K562 (cell line): ENCODE measurements around the gene ZNF441. TPM values are rescaled to one million over a fixed set of nuclear protein-coding genes. Genes with fewer than 3 reads are reported as not detected.

Experiments
- DNMT1 ChIP-seq: fragments of 450-650 bp; IDR thresholded peaks from 2 replicates; pipeline ENCODE4 v1.6.1; 2016; ENCODE audit warnings: antibody characterized with exemption, mild to moderate bottlenecking
- E2F8 ChIP-seq: fragments of 450-650 bp; IDR thresholded peaks from 2 replicates; pipeline ENCODE4 v1.7.1; 2018; ENCODE audit warnings: mild to moderate bottlenecking, low read depth; ENCODE audit not compliant: partially characterized antibody
- ELF1 ChIP-seq: fragments of 200-800 bp; sonication (Bioruptor generic); IDR thresholded peaks from 2 replicates; pipeline ENCODE4 v1.6.1; 2016; ENCODE audit warnings: missing genetic modification characterization, missing compliant biosample characterization
- HEY1 ChIP-seq: fragments of 250-450 bp; sonication (Bioruptor Pico); IDR thresholded peaks from 2 replicates; pipeline ENCODE4 v1.5.0; 2020; ENCODE audit warnings: mild to moderate bottlenecking, moderate library complexity, borderline replicate concordance
- HNRNPL ChIP-seq: fragments of 200-400 bp; formaldehyde crosslinking; IDR thresholded peaks from 2 replicates; pipeline ENCODE4 v1.6.1; 2017; ENCODE audit warnings: low read depth, mild to moderate bottlenecking, low read length
- MECOM ChIP-seq: fragments of 250-450 bp; sonication (Bioruptor Pico); IDR thresholded peaks from 2 replicates; pipeline ENCODE4 v1.8.0; 2022; ENCODE audit warnings: inconsistent platforms
- NCOA1 ChIP-seq: fragments of 450-650 bp; IDR thresholded peaks from 2 replicates; pipeline ENCODE4 v1.6.1; 2016; ENCODE audit warnings: low read depth
- NCOA2 ChIP-seq, 2 experiments: fragments of 450-650 bp; IDR thresholded peaks; 2 replicates each; pipeline ENCODE4 v1.6.1; 2018; ENCODE audit warnings: mild to moderate bottlenecking in 2 of 2, moderate library complexity in 1 of 2; ENCODE audit not compliant: partially characterized antibody in 2 of 2
- NONO ChIP-seq, 2 experiments: fragments of 200-400 bp in 1 of 2; fragments of 450-650 bp in 1 of 2; formaldehyde crosslinking in 1 of 2; IDR thresholded peaks; 2 replicates each; pipeline ENCODE4 v1.6.1; 2017; ENCODE audit warnings: low read depth in 2 of 2, mild to moderate bottlenecking in 2 of 2, moderate library complexity in 2 of 2, low read length in 1 of 2
- NRF1 ChIP-seq, 2 experiments: fragments of 450-650 bp; IDR thresholded peaks in 1 of 2; conservative IDR thresholded peaks in 1 of 2; 2 replicates each; pipeline ENCODE4 v1.6.1; 2014; ENCODE audit warnings: mild to moderate bottlenecking in 2 of 2
- POLR2B ChIP-seq: fragments of 450-650 bp; IDR thresholded peaks from 2 replicates; pipeline ENCODE4 v1.6.1; 2018; ENCODE audit warnings: low read depth; ENCODE audit not compliant: partially characterized antibody
- RAD51 ChIP-seq: fragments of 450-650 bp; IDR thresholded peaks from 2 replicates; pipeline ENCODE4 v1.7.1; 2016; ENCODE audit warnings: low read depth, mild to moderate bottlenecking, borderline replicate concordance
- RBBP5 ChIP-seq: fragments of 200-600 bp; sonication (generic); IDR thresholded peaks from 2 replicates; pipeline ENCODE4 v1.6.1; 2012; ENCODE audit warnings: borderline replicate concordance, mild to moderate bottlenecking, low read length, control low read depth, inconsistent platforms; ENCODE audit not compliant: insufficient read depth, poor library complexity, severe bottlenecking
- RBM15 ChIP-seq: fragments of 200-400 bp; formaldehyde crosslinking; IDR thresholded peaks from 2 replicates; pipeline ENCODE4 v1.6.1; 2018; ENCODE audit warnings: mild to moderate bottlenecking, low read length, moderate library complexity; ENCODE audit not compliant: insufficient read depth
- SIN3A ChIP-seq, 2 experiments: fragments of 150-350 bp in 1 of 2; IDR thresholded peaks; 2 replicates each; pipeline ENCODE4 v1.6.1; 2011 to 2016; ENCODE audit warnings: borderline replicate concordance in 2 of 2, low read depth in 2 of 2, low read length in 2 of 2, mild to moderate bottlenecking in 2 of 2, moderate library complexity in 2 of 2; ENCODE audit not compliant: control insufficient read depth in 1 of 2
- TCF3 ChIP-seq: sonication (generic); formaldehyde crosslinking; IDR thresholded peaks from 2 replicates; pipeline ENCODE4 v1.4.0; 2020; ENCODE audit warnings: mild to moderate bottlenecking, missing genetic modification reagents
- TFE3 ChIP-seq: fragments of 450-650 bp; formaldehyde crosslinking; IDR thresholded peaks from 2 replicates; pipeline ENCODE4 v1.4.0; 2020; ENCODE audit warnings: mild to moderate bottlenecking, mixed read lengths
- USF2 ChIP-seq: sonication (generic); formaldehyde crosslinking; IDR thresholded peaks from 2 replicates; pipeline ENCODE4 v1.5.0; 2020; ENCODE audit warnings: missing genetic modification reagents
- ZFP1 ChIP-seq: fragments of 450-650 bp; formaldehyde crosslinking; IDR thresholded peaks from 2 replicates; pipeline ENCODE4 v1.4.0; 2020; ENCODE audit warnings: mild to moderate bottlenecking, mixed read lengths
- ZNF644 ChIP-seq: fragments of 200-800 bp; sonication (Bioruptor generic); IDR thresholded peaks from 2 replicates; pipeline ENCODE4 v1.6.1; 2016; ENCODE audit warnings: low read depth, missing genetic modification characterization, missing compliant biosample characterization
- ZNF699 ChIP-seq: fragments of 250-450 bp; sonication (Bioruptor Pico); IDR thresholded peaks from 2 replicates; pipeline ENCODE4 v1.8.0; 2021; ENCODE audit warnings: mild to moderate bottlenecking, moderate library complexity; ENCODE audit not compliant: insufficient replicate concordance
- ZNF75A ChIP-seq: fragments of 450-650 bp; formaldehyde crosslinking; IDR thresholded peaks from 2 replicates; pipeline ENCODE4 v1.4.0; 2020; ENCODE audit warnings: mild to moderate bottlenecking
- ZSCAN29 ChIP-seq: fragments of 450-650 bp; IDR thresholded peaks from 2 replicates; pipeline ENCODE4 v1.6.1; 2017
- polyA plus RNA-seq, 8 experiments: library from polyadenylated mRNA; depleted of rRNA in 4 of 8; stranded (reverse) in 5 of 8; unstranded in 3 of 8; fragments of >200 nt; fragmentation: Nextera tagmentation in 2 of 8; fragmentation: Illumina TruSeq in 1 of 8; extraction: Ambion mirVana in 2 of 8; extraction: Trizol in 1 of 8; gene quantifications; 2 replicates each; pipeline versions ENCODE4 v1.2.1 to v1.2.3, GENCODE V29; 2011 to 2014; ENCODE audit warnings: inconsistent platforms in 1 of 8, missing spikeins in 1 of 8
- total RNA-seq, 7 experiments: library from RNA; depleted of rRNA in 6 of 7; stranded (reverse); fragments of >200 nt in 6 of 7; fragmentation: Illumina TruSeq in 2 of 7; extraction: Trizol in 2 of 7; gene quantifications; 2 replicates each; pipeline versions ENCODE4 v1.2.1 to v1.2.3, GENCODE V29; 2011 to 2021; ENCODE audit warnings: low replicate concordance in 1 of 7

Gene ZNF441
- total and polyA plus RNA-seq, 9 of the 15 experiments (the other 6 are each of a cell fraction or from before 2014, with no cell fraction given): 1.9 to 14.0 (median 7.8) TPM

GRCh38 chr19:11737964-11738745 lies 28.6 kb upstream of the ZNF441 start (continued):
- no peak for TF ChIP-seq HEY1
- TF ChIP-seq E2F8: no peak
- no peak for TF ChIP-seq USF2 (CRISPR knock-in tag)
- peak; percentile 65 for TF ChIP-seq RBBP5
- no peak for TF ChIP-seq ZNF75A (CRISPR knock-in tag)
- no peak for TF ChIP-seq HNRNPL
- 0 out of 2 replicates have a peak, but pooled peaks have one; percentile 14 for TF ChIP-seq MECOM (CRISPR knock-in tag)
- no peak for TF ChIP-seq TFE3
- TF ChIP-seq TCF3 (CRISPR knock-in tag): no peak
- TF ChIP-seq ZNF644 (tag): no peak
- 0 out of 2 replicates have a peak, but pooled peaks have one; percentile 4 for TF ChIP-seq ELF1 (tag)
- no peak for TF ChIP-seq RAD51
- TF ChIP-seq NCOA1: no peak
- TF ChIP-seq RBM15: no peak
- TF ChIP-seq SIN3A (IDR thresholded peaks at IDR 0.05; ENCODE audit: borderline replicate concordance in 2 of 2, control insufficient read depth in 1 of 2, low read depth in 2 of 2, low read length in 2 of 2): no peak
- no peak for TF ChIP-seq NRF1 (conservative IDR thresholded peaks at IDR 0.05 in 1 of 2, IDR thresholded peaks at IDR 0.05 in 1 of 2)
- no peak for TF ChIP-seq POLR2B
- TF ChIP-seq DNMT1: no peak
- TF ChIP-seq ZSCAN29: no peak
- no peak for TF ChIP-seq ZFP1 (CRISPR knock-in tag)
- TF ChIP-seq NONO (IDR thresholded peaks at IDR 0.05; ENCODE audit: low read depth in 2 of 2, low read length in 1 of 2): no peak
- no peak for TF ChIP-seq NCOA2 (IDR thresholded peaks at IDR 0.05; ENCODE audit: partially characterized antibody in 2 of 2)
- TF ChIP-seq ZNF699: no peak
